Liver (tissue), 9 donors: ENCODE measurements around the gene CPZ. TPM values are rescaled to one million over a fixed set of nuclear protein-coding genes. Genes with fewer than 3 reads are reported as not detected.

Source experiments
- DNase-seq: peaks from one replicate; pipeline ENCODE4 v3.0.0-alpha.2; 2017; ENCODE audit warnings: low spot score
- H3K27ac ChIP-seq, 2 donors: one replicate each; pipeline ENCODE4 v1.7.0; 2013; ENCODE audit warnings: inconsistent platforms in 2 of 2, low read length in 2 of 2, control low read depth in 1 of 2, low read depth in 1 of 2, mild to moderate bottlenecking in 1 of 2
- H3K27me3 ChIP-seq, 4 donors: one replicate each; pipeline versions ENCODE4 v1.6.1 to v1.7.0; 2013; ENCODE audit warnings: low read length in 3 of 4, inconsistent platforms in 1 of 4, mild to moderate bottlenecking in 1 of 4, moderate library complexity in 1 of 4; ENCODE audit not compliant: control insufficient read depth in 4 of 4, insufficient read depth in 4 of 4
- H3K36me3 ChIP-seq, 4 donors: one replicate each; pipeline versions ENCODE4 v1.6.1 to v1.7.0; 2013; ENCODE audit warnings: low read length in 3 of 4, mild to moderate bottlenecking in 3 of 4, low read depth in 1 of 4, moderate library complexity in 1 of 4; ENCODE audit not compliant: control insufficient read depth in 4 of 4, insufficient read depth in 3 of 4
- H3K4me1 ChIP-seq, 4 donors: one replicate each; pipeline versions ENCODE4 v1.6.1 to v1.7.0; 2013; ENCODE audit warnings: low read length in 3 of 4, mild to moderate bottlenecking in 3 of 4, moderate library complexity in 1 of 4; ENCODE audit not compliant: control insufficient read depth in 4 of 4, insufficient read depth in 4 of 4
- H3K4me3 ChIP-seq, 3 donors: one replicate each; pipeline versions ENCODE4 v1.6.1 to v1.7.0; 2013; ENCODE audit warnings: low read length in 3 of 3, control low read depth in 1 of 3, low read depth in 1 of 3, mild to moderate bottlenecking in 1 of 3
- H3K9ac ChIP-seq, 2 donors: one replicate each; pipeline ENCODE4 v1.7.0; 2013; ENCODE audit warnings: low read length in 2 of 2, mild to moderate bottlenecking in 2 of 2, moderate library complexity in 2 of 2, control low read depth in 1 of 2, low read depth in 1 of 2
- H3K9me3 ChIP-seq, 4 donors: one replicate each; pipeline versions ENCODE4 v1.6.1 to v1.7.0; 2013; ENCODE audit warnings: low read length in 3 of 4; ENCODE audit not compliant: control insufficient read depth in 4 of 4
- ATF3 ChIP-seq: IDR thresholded peaks from 2 replicates; pipeline ENCODE4 v1.6.1; 2016; ENCODE audit warnings: antibody characterized with exemption
- EGR1 ChIP-seq, 2 donors: IDR thresholded peaks; 2 replicates each; pipeline ENCODE4 v1.6.1; 2016 to 2018; ENCODE audit warnings: antibody characterized with exemption in 2 of 2, low read depth in 2 of 2
- FOXA1 ChIP-seq: IDR thresholded peaks from 2 replicates; pipeline ENCODE4 v1.6.1; 2016; ENCODE audit warnings: antibody characterized with exemption
- FOXA2 ChIP-seq: IDR thresholded peaks from 2 replicates; pipeline ENCODE4 v1.6.1; 2016; ENCODE audit warnings: antibody characterized with exemption
- GABPA ChIP-seq, 2 donors: IDR thresholded peaks in 1 of 2; conservative IDR thresholded peaks in 1 of 2; 2 replicates each; pipeline ENCODE4 v1.6.1; 2016; ENCODE audit warnings: antibody characterized with exemption in 2 of 2, mild to moderate bottlenecking in 1 of 2, moderate library complexity in 1 of 2
- HNF4A ChIP-seq, 2 donors: conservative IDR thresholded peaks; 2 replicates each; pipeline ENCODE4 v1.6.1; 2016; ENCODE audit warnings: antibody characterized with exemption in 2 of 2, mild to moderate bottlenecking in 2 of 2
- HNF4G ChIP-seq: IDR thresholded peaks from 2 replicates; pipeline ENCODE4 v1.6.1; 2016; ENCODE audit warnings: antibody characterized with exemption
- JUND ChIP-seq, 2 donors: IDR thresholded peaks; 2 replicates each; pipeline ENCODE4 v1.6.1; 2016; ENCODE audit warnings: antibody characterized with exemption in 2 of 2
- NR2F2 ChIP-seq: IDR thresholded peaks from 2 replicates; pipeline ENCODE4 v1.6.1; 2016; ENCODE audit warnings: antibody characterized with exemption
- RAD21 ChIP-seq, 2 donors: IDR thresholded peaks; 2 replicates each; pipeline ENCODE4 v1.6.1; 2016; ENCODE audit warnings: antibody characterized with exemption in 2 of 2, mild to moderate bottlenecking in 2 of 2
- RXRA ChIP-seq, 2 donors: IDR thresholded peaks; 2 replicates each; pipeline ENCODE4 v1.6.1; 2017 to 2018; ENCODE audit warnings: antibody characterized with exemption in 2 of 2, mild to moderate bottlenecking in 1 of 2
- SP1 ChIP-seq: IDR thresholded peaks from 2 replicates; pipeline ENCODE4 v1.6.1; 2018; ENCODE audit warnings: antibody characterized with exemption, mild to moderate bottlenecking
- TAF1 ChIP-seq: conservative IDR thresholded peaks from 2 replicates; pipeline ENCODE4 v1.6.1; 2016; ENCODE audit warnings: antibody characterized with exemption, mild to moderate bottlenecking
- YY1 ChIP-seq: IDR thresholded peaks from 2 replicates; pipeline ENCODE4 v1.6.1; 2016; ENCODE audit warnings: antibody characterized with exemption, mild to moderate bottlenecking
- WGBS: extraction: QIAGEN DNeasy Blood & Tissue Kit; methylation state at CpG from one replicate; pipeline ENCODE4 v1.1.7; 2013; 5-methylcytosine and 5-hydroxymethylcytosine counted together
- polyA plus RNA-seq, 2 donors: library from polyadenylated mRNA; stranded (reverse) in 1 of 2; unstranded in 1 of 2; fragments of 200-250 nt in 1 of 2; fragments of >200 nt in 1 of 2; fragmentation: Nextera tagmentation in 1 of 2; extraction: Ambion mirVana in 1 of 2; gene quantifications; one replicate each; pipeline versions ENCODE4 v1.2.1 to v1.2.3, GENCODE V29; 2013 to 2015
- total RNA-seq, 2 donors: library from RNA; depleted of rRNA; stranded (reverse); fragments of >200 nt; gene quantifications; one replicate each; pipeline ENCODE4 v1.2.3, GENCODE V29; 2014
- TF ChIP-seq, protein P1 (sequence below): IDR thresholded peaks from 2 replicates; pipeline ENCODE4 v1.6.1; 2016; ENCODE audit warnings: antibody characterized with exemption
- TF ChIP-seq, protein P2 (sequence below): fragments of 150-350 bp; IDR thresholded peaks from 2 replicates; pipeline ENCODE4 v1.5.1; 2017; ENCODE audit warnings: improper control_type of control experiment, low read depth, low read length; ENCODE audit not compliant: missing input control
- TF ChIP-seq, protein P3 (sequence below): IDR thresholded peaks from 2 replicates; pipeline ENCODE4 v1.6.1; 2016; ENCODE audit warnings: antibody characterized with exemption
- TF ChIP-seq, protein P4 (sequence below): IDR thresholded peaks from 2 replicates; pipeline ENCODE4 v1.6.1; 2016; ENCODE audit warnings: antibody characterized with exemption, mild to moderate bottlenecking
- donor health status: healthy.
- donor health status: healthy.
- donor health status: healthy.
- donor health status: healthy.
- donor health status: healthy.

The CPZ gene
- total and polyA plus RNA-seq, 4 donors = 0.51 to 1.8 (median 1.4) TPM

DNA sequence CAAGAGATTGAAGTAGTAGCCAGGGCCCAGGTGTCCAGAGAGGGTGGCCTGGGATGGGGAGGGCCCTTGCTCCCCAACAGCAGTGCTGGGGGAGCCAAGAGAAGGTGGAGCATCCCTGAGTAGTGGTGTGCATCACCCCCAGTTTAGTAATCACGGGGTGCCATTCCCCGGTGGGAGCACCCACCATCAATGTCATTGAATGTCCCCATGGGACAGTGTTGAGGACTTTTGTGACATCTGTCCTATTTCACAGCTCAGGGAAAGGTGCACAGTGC lies 4.4 kb upstream of the CPZ start:
- Histone ChIP-seq H3K4me1 (peaks cover 0 to 4% (median 0%) of the 10 kb centered on the region in 4 donors), H3K27ac (no peak overlapping the region), H3K36me3 (no peaks in the 10 kb centered on the region), H3K9ac (no peak overlapping the region), H3K27me3 (peaks cover 2 to 6% (median 5%) of the 10 kb centered on the region in 4 donors), H3K4me3 (no peak overlapping the region), H3K9me3 (no peaks in the 10 kb centered on the region)
- no peak for TF ChIP-seq RXRA (IDR thresholded peaks at IDR 0.05)
- TF ChIP-seq, protein P1, sequence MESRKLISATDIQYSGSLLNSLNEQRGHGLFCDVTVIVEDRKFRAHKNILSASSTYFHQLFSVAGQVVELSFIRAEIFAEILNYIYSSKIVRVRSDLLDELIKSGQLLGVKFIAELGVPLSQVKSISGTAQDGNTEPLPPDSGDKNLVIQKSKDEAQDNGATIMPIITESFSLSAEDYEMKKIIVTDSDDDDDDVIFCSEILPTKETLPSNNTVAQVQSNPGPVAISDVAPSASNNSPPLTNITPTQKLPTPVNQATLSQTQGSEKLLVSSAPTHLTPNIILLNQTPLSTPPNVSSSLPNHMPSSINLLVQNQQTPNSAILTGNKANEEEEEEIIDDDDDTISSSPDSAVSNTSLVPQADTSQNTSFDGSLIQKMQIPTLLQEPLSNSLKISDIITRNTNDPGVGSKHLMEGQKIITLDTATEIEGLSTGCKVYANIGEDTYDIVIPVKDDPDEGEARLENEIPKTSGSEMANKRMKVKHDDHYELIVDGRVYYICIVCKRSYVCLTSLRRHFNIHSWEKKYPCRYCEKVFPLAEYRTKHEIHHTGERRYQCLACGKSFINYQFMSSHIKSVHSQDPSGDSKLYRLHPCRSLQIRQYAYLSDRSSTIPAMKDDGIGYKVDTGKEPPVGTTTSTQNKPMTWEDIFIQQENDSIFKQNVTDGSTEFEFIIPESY = no peak
- no peak for TF ChIP-seq TAF1
- TF ChIP-seq HNF4A (conservative IDR thresholded peaks at IDR 0.05) = no peak
- TF ChIP-seq FOXA2 = no peak
- TF ChIP-seq YY1 = no peak
- TF ChIP-seq ATF3 = no peak
- TF ChIP-seq, protein P2, sequence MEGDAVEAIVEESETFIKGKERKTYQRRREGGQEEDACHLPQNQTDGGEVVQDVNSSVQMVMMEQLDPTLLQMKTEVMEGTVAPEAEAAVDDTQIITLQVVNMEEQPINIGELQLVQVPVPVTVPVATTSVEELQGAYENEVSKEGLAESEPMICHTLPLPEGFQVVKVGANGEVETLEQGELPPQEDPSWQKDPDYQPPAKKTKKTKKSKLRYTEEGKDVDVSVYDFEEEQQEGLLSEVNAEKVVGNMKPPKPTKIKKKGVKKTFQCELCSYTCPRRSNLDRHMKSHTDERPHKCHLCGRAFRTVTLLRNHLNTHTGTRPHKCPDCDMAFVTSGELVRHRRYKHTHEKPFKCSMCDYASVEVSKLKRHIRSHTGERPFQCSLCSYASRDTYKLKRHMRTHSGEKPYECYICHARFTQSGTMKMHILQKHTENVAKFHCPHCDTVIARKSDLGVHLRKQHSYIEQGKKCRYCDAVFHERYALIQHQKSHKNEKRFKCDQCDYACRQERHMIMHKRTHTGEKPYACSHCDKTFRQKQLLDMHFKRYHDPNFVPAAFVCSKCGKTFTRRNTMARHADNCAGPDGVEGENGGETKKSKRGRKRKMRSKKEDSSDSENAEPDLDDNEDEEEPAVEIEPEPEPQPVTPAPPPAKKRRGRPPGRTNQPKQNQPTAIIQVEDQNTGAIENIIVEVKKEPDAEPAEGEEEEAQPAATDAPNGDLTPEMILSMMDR = no peak
- TF ChIP-seq NR2F2 = no peak
- no peak for TF ChIP-seq HNF4G
- TF ChIP-seq, protein P3, sequence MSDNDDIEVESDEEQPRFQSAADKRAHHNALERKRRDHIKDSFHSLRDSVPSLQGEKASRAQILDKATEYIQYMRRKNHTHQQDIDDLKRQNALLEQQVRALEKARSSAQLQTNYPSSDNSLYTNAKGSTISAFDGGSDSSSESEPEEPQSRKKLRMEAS = no peak
- TF ChIP-seq EGR1 (IDR thresholded peaks at IDR 0.05; ENCODE audit: low read depth in 2 of 2) = no peak
- no peak for TF ChIP-seq JUND (IDR thresholded peaks at IDR 0.05)
- no peak for DNase-seq
- WGBS = 77% methylated on average over 2 of the region's 2 CpGs

GRCh38 chr4:8589336-8589735 lies 3.2 kb upstream of the CPZ start:
- Histone ChIP-seq H3K9ac (no peak overlapping the region), H3K4me1 (peaks cover 0 to 5% (median 0%) of the 10 kb centered on the region in 4 donors), H3K27ac (no peak overlapping the region), H3K27me3 (peaks cover 2 to 6% (median 5%) of the 10 kb centered on the region in 4 donors), H3K9me3 (no peaks in the 10 kb centered on the region), H3K36me3 (no peaks in the 10 kb centered on the region), H3K4me3 (no peak overlapping the region)
- 82% methylated on average over 10 of the region's 10 CpGs for WGBS
- no peak for TF ChIP-seq RAD21 (IDR thresholded peaks at IDR 0.05)
- no peak for DNase-seq

DNA sequence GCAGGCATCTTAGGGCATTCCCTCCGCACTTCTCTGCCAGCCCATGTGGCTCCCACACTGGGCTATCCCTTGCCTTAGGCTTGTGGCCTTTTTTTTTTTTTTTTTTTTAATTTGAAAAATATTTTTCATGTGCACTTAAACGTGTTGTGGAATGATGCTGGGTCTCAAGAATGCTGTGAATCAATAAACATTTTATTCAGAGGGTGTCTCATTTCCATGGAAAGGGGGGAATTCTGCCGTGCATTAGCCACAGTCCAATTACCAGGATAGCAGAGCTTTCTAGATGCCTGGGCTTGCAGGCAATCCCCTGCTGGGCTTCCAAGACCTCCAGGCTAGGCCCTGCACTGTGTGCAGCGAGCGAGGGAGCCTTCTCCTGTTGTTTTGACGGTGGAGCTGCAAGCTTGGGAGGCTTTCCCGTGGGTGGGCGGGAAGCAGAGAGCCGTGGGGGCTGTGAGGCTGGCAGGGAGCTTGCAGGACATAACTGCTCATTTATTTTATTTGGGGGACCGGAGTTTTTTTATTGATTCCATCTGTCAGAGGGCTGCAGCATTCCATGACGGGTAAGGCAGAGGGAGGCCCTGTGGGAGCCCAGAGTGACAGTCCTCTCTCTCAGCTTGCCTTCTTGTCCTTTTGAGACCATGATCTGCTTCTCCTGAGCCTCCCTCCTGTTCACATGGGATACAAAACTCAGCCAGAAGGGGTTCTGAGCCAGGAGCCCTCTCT lies 2.6 kb upstream of the CPZ start:
- 63% methylated on average over 11 of the region's 11 CpGs for WGBS
- Histone ChIP-seq H3K27ac (no peak overlapping the region), H3K36me3 (no peaks in the 10 kb centered on the region), H3K9ac (no peak overlapping the region), H3K4me3 (no peak overlapping the region), H3K9me3 (no peaks in the 10 kb centered on the region), H3K4me1 (peaks cover 0 to 5% (median 0%) of the 10 kb centered on the region in 4 donors), H3K27me3 (peaks cover 2 to 6% (median 5%) of the 10 kb centered on the region in 4 donors)
- no peak for DNase-seq
- TF ChIP-seq GABPA (IDR thresholded peaks at IDR 0.05 in 1 of 2, conservative IDR thresholded peaks at IDR 0.05 in 1 of 2) (no peak), NR2F2 (no peak), SP1 (no peak), ATF3 (no peak), YY1 (no peak), EGR1 (IDR thresholded peaks at IDR 0.05; ENCODE audit: low read depth in 2 of 2) (no peak), FOXA1 (no peak), HNF4A (conservative IDR thresholded peaks at IDR 0.05) (no peak), FOXA2 (no peak), RXRA (IDR thresholded peaks at IDR 0.05) (no peak)
- TF ChIP-seq, protein P4, sequence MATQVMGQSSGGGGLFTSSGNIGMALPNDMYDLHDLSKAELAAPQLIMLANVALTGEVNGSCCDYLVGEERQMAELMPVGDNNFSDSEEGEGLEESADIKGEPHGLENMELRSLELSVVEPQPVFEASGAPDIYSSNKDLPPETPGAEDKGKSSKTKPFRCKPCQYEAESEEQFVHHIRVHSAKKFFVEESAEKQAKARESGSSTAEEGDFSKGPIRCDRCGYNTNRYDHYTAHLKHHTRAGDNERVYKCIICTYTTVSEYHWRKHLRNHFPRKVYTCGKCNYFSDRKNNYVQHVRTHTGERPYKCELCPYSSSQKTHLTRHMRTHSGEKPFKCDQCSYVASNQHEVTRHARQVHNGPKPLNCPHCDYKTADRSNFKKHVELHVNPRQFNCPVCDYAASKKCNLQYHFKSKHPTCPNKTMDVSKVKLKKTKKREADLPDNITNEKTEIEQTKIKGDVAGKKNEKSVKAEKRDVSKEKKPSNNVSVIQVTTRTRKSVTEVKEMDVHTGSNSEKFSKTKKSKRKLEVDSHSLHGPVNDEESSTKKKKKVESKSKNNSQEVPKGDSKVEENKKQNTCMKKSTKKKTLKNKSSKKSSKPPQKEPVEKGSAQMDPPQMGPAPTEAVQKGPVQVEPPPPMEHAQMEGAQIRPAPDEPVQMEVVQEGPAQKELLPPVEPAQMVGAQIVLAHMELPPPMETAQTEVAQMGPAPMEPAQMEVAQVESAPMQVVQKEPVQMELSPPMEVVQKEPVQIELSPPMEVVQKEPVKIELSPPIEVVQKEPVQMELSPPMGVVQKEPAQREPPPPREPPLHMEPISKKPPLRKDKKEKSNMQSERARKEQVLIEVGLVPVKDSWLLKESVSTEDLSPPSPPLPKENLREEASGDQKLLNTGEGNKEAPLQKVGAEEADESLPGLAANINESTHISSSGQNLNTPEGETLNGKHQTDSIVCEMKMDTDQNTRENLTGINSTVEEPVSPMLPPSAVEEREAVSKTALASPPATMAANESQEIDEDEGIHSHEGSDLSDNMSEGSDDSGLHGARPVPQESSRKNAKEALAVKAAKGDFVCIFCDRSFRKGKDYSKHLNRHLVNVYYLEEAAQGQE = no peak
- TF ChIP-seq, protein P1 = no peak
